ENCODE measurements around the gene PPIL6. TPM values are rescaled to one million over a fixed set of nuclear protein-coding genes. Genes with fewer than 3 reads are reported as not detected.

Gene PPIL6
- polyA plus RNA-seq, 1 of the 3 experiments (the other 2 are of a cell fraction) = 1.1 TPM

DNA sequence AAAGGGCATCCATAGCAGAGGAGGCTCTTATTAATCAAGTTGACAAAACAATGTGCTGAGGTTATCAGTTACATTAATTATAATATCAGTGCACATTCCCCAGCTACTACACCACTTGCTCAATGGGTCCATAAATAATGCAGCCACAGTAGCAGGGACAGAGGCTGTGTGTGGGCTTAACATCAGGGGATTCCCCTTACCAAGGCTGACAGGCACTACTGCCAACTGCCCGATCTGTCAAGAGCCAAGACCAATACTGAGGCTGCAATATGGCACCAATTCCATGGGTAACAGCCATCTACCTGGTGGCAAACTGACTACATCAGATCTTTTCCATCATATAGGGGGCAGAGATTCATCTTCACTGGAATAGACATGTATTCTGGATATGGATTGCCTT, 80.1 kb downstream of the PPIL6 start:
- Histone ChIP-seq H3K27me3 (ENCODE audit: insufficient read depth) (no peaks in the 10 kb centered on the region), H3K4me1 (ENCODE audit: control insufficient read depth in 1 of 2, insufficient read depth in 2 of 2, low read depth in 1 of 2, low read length in 1 of 2) (no peaks in the 10 kb centered on the region), H3K27ac (ENCODE audit: low read depth in 2 of 2, low read length in 1 of 2) (no peak overlapping the region), H3K9ac (no peak overlapping the region), H3F3A (replicated peaks; ENCODE audit: insufficient read depth) (no peaks in the 10 kb centered on the region), H3K4me2 (no peak overlapping the region), H3K9me3 (no peaks in the 10 kb centered on the region), H3K4me3 (ENCODE audit: low read depth in 2 of 2, low read length in 1 of 2) (no peak overlapping the region), H3K79me2 (ENCODE audit: insufficient read depth) (peaks cover 14% of the 10 kb centered on the region; the same call in 1 of the 2 replicates), H4K20me1 (ENCODE audit: insufficient read depth) (no peaks in the 10 kb centered on the region), H2AFZ (ENCODE audit: low read depth) (no peak overlapping the region), H3K9me2 (no peaks in the 10 kb centered on the region), H3K36me3 (replicated peaks in 1 of 2; ENCODE audit: control insufficient read depth in 1 of 2, insufficient read depth in 2 of 2, low read length in 1 of 2) (peaks cover 53 to 54% of the 10 kb centered on the region in 2 experiments)
- TF ChIP-seq NFIC (IDR thresholded peaks at IDR 0.05; ENCODE audit: borderline replicate concordance) (no peak), USF1 (IDR thresholded peaks at IDR 0.05; ENCODE audit: borderline replicate concordance, low read depth) (no peak), EP300 (IDR thresholded peaks at IDR 0.05; ENCODE audit: borderline replicate concordance in 1 of 2, low read depth in 1 of 2, low read length in 1 of 2) (no peak), MXI1 (IDR thresholded peaks at IDR 0.05; ENCODE audit: low read depth, low read length) (no peak), TAF1 (IDR thresholded peaks at IDR 0.05; ENCODE audit: borderline replicate concordance, low read depth, low read length) (no peak), PBX3 (IDR thresholded peaks at IDR 0.05) (no peak), CHD2 (IDR thresholded peaks at IDR 0.05; ENCODE audit: low read length, partially characterized antibody) (no peak), YY1 (IDR thresholded peaks at IDR 0.05; ENCODE audit: low read depth) (no peak), MEF2A (IDR thresholded peaks at IDR 0.05; ENCODE audit: borderline replicate concordance, low read depth) (no peak), CTCF (IDR thresholded peaks at IDR 0.05) (no peak), ZBTB33 (IDR thresholded peaks at IDR 0.05; ENCODE audit: borderline replicate concordance, low read depth) (no peak), FOXM1 (IDR thresholded peaks at IDR 0.05; ENCODE audit: low read depth) (no peak)
- TF ChIP-seq, protein P1, sequence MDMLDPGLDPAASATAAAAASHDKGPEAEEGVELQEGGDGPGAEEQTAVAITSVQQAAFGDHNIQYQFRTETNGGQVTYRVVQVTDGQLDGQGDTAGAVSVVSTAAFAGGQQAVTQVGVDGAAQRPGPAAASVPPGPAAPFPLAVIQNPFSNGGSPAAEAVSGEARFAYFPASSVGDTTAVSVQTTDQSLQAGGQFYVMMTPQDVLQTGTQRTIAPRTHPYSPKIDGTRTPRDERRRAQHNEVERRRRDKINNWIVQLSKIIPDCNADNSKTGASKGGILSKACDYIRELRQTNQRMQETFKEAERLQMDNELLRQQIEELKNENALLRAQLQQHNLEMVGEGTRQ (IDR thresholded peaks at IDR 0.05; ENCODE audit: borderline replicate concordance, low read depth, low read length) = no peak
- TF ChIP-seq, protein P2, sequence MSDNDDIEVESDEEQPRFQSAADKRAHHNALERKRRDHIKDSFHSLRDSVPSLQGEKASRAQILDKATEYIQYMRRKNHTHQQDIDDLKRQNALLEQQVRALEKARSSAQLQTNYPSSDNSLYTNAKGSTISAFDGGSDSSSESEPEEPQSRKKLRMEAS (IDR thresholded peaks at IDR 0.05; ENCODE audit: low read depth) = no peak
- 100% methylated on average over 1 of the region's 1 CpG for WGBS (ENCODE audit: low lambda C conversion rate)
- ChIA-PET POLR2A (no interaction called here), CTCF (interaction anchor here (1.2 to 2.9 kb wide), 3 partner anchors 10 to 23 kb away, joined by 3 to 8 read pairs (median 5); no protein-coding TSS in a partner anchor)
- no peak for DNase-seq
